Adipose tissue (tissue), 3 donors: ENCODE data around the gene PDE1C. TPM values are rescaled to one million over a fixed set of nuclear protein-coding genes. Genes with fewer than 3 reads are reported as not detected.
"Not testable (repeated sequence)": the region's sequence is repeated elsewhere in the genome, so short reads cannot be mapped to it uniquely, and the experiment has no call there.

Experiments
- H3K27ac ChIP-seq: one replicate; pipeline ENCODE4 v1.5.1; 2013; ENCODE audit warnings: low read depth, low read length
- WGBS, 3 donors: extraction: QIAGEN DNeasy Blood & Tissue Kit; methylation state at CpG; one replicate each; pipeline ENCODE4 v1.1.7; 2013; 5-methylcytosine and 5-hydroxymethylcytosine counted together
- polyA plus RNA-seq, 3 donors: library from polyadenylated mRNA; stranded (reverse); fragments of 200-250 nt; gene quantifications; one replicate each; pipeline ENCODE4 v1.2.3, GENCODE V29; 2013
- donor health status: healthy with polysubstance abuse.
- donor health status: Bipolar disorder and iron deficiency.
- donor health status: healthy.

PDE1C gene
- polyA plus RNA-seq, 3 donors, result 0.32 to 3.1 (median 1.0) TPM

- H3K27ac ChIP-seq, result no peak overlapping the region
- 48 to 75% (median 70%) methylated on average over 2 of the region's 2 CpGs for WGBS, 3 donors
Measured at GRCh38 chr7:32078824-32079223, 8.6 kb upstream of the PDE1C start.

DNA sequence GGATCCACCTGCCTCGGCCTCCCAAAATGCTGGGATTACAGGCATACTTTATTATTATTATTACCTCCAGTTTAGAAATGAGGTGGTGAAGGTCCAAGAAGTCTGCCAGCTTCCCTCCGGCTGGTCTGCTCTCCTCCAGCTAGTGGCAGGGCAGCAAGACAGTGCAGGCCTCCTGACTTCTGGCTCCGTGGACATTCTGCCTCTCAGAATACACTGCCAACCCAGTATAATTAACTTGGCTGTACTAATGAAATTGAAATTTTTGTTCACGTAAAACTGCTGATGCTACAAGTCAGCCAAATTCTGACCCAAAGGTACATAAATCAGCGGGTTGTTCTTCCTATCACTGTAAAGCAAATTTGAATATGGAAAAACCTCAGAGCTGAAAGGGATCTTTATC lies 7.6 kb upstream of the PDE1C start:
- H3K27ac ChIP-seq, result no peak overlapping the region
- WGBS, 3 donors, result 81 to 83% (median 83%) methylated on average over 5 of the region's 5 CpGs

DNA sequence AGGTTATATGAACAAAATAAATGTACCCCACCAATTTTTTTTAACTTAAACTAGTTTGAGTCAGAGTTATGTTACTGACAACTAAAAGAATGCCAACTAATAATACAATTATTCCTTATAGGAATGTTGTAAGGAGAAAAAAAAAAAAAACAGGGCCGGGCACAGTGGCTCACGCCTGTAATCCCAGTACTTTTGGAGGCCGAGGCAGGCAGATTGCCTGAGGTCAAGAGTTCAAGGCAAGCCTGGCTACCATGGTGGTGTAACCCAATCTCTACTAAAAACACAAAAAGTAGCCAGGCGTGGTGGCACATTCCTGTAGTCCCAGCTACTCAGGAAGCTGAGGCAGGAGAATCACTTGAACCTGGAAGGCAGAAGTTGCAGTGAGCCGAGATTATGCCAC lies 6.6 kb upstream of the PDE1C start:
- WGBS, 3 donors, result 75 to 81% (median 80%) methylated on average over 5 of the region's 5 CpGs
- H3K27ac ChIP-seq, result not testable (repeated sequence)

DNA sequence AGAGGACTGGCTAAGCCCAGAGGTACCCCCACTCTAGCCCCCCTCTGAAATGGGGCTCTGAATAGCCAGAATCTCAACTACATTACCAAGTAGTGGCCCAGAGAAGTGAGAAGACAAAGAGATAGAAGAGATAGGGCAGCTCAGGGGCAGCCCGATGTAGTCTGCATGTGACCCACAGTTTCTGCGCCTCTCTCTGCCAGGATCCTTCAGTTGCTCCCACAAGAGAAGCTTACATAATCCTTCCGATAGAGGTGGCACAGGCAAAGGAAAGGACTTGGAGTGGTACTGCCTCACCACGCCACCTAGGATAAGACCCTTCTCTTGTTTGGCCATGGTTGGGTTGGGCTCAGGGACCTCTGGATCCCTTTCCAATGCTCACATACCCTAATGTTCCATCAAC lies 5.4 kb upstream of the PDE1C start:
- H3K27ac ChIP-seq, result no peak overlapping the region
- WGBS, 3 donors, result 74 to 89% (median 81%) methylated on average over 4 of the region's 4 CpGs

DNA sequence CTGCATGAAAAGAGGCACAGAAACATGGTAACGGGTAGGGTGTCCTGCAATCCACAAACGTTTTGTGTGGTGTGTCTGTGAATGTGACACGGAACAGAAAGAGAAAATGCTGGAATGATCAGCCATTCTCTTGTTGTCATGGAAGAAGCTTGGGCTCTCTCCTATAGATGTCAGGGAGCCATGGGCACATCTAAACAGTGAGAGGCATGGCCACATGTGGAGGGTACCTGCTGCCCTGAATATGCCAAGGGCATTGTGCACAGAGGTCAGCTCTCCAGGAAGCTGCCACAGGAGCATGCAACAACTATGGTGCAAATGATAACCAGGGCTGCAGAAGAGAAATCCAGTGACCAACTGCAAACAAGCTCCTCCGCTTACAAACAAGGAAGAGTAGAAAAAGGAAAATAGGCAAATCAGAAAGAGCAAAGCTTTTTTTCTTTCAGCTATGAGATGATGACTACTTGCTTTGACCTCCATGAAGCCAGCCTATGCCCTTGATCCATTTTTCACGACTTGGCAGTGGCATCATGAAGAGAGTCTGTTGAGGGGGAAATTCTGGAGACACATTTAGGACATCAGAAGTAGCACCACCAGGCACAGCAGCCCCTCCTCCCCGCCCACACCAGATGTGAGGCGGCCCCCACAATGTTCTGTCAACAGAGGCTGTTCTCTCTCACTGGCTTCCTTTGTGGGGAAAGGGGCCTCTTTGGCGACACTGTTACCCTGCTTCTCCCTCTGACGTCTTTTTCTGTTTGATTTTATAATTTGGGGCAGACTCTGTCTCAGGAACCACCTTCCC lies 4.8 kb upstream of the PDE1C start:
- H3K27ac ChIP-seq, result no peak overlapping the region
- WGBS, 3 donors, result 51 to 62% (median 55%) methylated on average over 9 of the region's 9 CpGs

- WGBS, 3 donors, result 77 to 93% (median 80%) methylated on average over 1 of the region's 1 CpG
- H3K27ac ChIP-seq, result no peak overlapping the region
Measured at GRCh38 chr7:32073533-32073932, 3.3 kb upstream of the PDE1C start.

DNA sequence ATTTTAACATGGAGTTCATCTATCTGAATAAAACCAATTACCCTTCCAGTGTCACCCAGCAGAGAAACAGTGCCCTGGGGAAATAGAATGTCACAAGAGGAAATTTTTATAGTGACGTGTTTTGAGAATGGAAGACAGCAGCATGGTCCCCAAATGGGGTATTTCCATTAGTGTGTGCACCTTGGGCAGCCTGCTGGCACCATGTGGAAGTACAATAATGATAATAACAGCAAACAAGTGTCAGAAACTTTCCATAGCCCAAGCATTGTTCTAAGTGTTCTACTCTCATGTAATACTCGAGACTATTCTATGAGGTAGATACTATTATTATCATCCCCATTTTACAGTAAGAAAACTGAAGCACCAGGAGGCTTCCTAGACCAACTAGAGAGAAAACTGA lies 2.2 kb upstream of the PDE1C start:
- WGBS, 3 donors, result 70 to 85% (median 78%) methylated on average over 2 of the region's 2 CpGs
- no peak overlapping the region for H3K27ac ChIP-seq

GRCh38 chr7:32071466-32072091 lies 1.4 kb upstream of the PDE1C start:
- no peak overlapping the region for H3K27ac ChIP-seq
- WGBS, 3 donors, result 43 to 51% (median 50%) methylated on average over 5 to 6 of the region's 6 CpGs

DNA sequence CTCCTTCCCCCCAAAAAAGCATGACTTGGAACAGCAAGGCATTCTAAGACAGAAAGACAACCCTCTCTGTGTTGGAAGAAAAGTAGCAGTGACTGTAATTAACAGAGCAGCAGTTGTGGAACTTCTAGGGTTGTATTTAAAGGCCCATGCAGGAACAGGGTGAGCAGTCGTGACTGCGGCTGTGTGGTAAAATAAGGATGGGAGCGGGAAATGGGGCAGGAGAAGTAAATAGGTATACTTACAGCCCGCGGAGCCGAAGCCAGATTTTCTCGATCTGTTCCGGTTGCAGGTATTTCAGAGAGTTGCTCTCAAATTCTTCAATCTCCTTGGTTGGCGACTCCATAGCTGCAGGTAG lies 179 bp downstream of the PDE1C start:
- WGBS, 3 donors, result 10 to 29% (median 24%) methylated on average over 9 of the region's 9 CpGs
- no peak overlapping the region for H3K27ac ChIP-seq

- H3K27ac ChIP-seq, result no peak overlapping the region
Measured at GRCh38 chr7:32069116-32069650, 1.0 kb downstream of the PDE1C start.

DNA sequence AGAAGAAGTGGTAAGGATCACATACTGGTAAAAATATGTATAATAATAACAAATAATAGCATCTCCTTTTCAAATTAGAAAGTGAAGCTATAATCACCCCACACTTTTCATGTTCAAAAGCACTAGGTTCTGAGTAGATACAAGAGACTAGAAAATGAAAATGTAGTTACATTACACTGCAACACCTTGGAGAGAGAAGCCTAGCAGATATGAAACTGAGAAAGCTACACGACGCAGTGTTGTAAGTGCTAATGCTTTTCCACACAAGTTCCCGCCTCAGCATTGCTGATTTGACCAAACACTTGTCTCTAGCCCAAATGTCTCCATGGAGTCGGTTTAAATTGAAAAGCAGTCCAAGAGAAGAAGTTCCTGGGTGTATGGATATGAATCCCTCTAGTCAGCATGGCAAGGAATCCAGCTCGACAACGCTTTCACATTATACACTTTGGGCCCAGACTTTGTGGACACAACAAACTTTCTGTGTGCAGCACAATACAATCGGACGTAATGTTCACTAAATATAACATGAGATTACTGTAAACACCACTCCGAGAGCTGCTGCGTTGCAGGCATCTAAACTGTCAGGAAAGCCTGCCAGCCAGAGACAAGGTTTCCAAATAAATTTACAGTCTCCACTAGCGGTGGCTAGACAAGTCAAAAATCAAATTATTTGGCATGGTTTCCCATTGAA lies 1.7 kb downstream of the PDE1C start:
- no peak overlapping the region for H3K27ac ChIP-seq
- 45 to 79% (median 77%) methylated on average over 11 of the region's 11 CpGs for WGBS, 3 donors

DNA sequence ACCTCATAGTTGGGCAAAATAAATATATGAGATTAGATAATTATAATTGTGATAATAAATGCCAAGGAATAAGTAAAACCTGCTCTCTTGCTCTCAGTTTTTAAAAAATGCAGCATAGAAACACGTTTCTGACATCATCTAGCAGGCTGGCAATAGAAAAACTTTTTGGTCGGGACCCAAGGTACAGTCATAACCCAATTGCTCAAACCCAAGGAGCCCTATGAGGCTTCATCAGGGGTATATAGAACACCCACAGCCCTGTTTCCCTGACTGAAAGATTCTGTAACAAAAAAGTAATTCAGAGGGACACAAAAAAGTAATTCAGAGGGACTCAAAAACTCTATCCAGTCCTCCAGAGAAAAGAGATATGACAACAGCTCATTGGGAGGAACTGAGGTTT lies 3.8 kb downstream of the PDE1C start:
- WGBS, 3 donors, result 66 to 73% (median 68%) methylated on average over 2 of the region's 2 CpGs

GRCh38 chr7:32063614-32064013 lies 6.6 kb downstream of the PDE1C start:
- 91 to 96% (median 91%) methylated on average over 5 of the region's 5 CpGs for WGBS, 3 donors
- no peak overlapping the region for H3K27ac ChIP-seq

More for the DNA sequence above, 3.8 kb downstream of the PDE1C start:
- H3K27ac ChIP-seq, result no peak overlapping the region

DNA sequence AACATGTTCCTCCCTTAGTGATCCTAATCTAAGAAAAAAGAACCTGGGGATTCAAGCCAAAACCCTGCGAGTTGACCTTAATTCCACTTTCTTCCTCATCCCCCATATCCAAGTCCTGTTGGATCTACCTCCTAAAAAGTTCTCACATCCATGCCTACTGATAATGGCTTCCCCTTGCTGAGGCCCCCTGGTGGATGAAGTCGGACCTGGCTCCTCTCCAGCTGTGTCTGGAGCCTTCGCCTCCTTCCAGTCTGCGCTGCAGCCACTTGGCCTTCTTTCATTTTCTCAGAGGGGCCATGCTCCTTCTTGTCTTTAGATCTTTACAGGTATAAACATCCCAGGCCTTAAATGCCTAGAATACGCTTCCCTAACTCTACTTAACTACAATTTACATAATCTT lies 8.1 kb downstream of the PDE1C start:
- WGBS, 3 donors, result 57 to 66% (median 64%) methylated on average over 5 of the region's 5 CpGs

GRCh38 chr7:32061346-32061745 lies 8.9 kb downstream of the PDE1C start:
- 88 to 90% (median 89%) methylated on average over 3 of the region's 3 CpGs for WGBS, 3 donors
- H3K27ac ChIP-seq, result no peak overlapping the region

More for the DNA sequence above, 8.1 kb downstream of the PDE1C start:
- no peak overlapping the region for H3K27ac ChIP-seq

DNA sequence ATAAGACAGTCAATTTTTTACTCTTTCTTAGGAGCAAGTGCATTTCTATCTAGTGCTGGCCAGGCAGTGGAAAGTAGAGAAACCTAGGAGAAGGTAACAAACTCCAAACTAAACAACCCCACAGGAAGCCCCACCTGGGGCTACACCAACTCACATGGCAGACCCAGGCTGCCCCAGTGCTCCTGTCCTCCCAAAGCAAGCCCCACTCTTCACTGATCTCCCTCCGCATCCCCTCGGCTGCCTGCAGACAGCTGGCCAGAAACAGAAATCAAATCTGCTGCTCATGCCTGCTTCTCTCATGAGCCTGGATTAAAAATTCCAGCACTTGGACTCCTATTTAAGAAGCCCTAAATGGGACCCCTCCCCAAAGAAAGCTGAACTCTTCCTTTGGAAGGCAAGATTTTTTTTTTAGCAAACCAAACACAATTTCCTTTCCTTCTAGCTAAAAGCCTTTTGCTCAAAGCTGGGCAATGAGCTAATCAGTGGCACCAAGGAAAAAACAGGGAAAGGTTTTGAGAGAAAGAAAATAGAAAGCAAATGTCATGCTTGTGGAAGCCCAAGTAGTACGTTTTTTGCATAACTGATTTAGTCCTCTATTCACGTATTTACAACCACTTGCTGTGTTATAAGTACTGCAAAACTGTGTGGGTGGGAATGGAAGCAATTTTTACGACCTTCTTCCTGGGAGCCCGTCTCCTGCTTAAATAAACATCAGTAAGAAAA lies 10.8 kb downstream of the PDE1C start:
- H3K27ac ChIP-seq, result no peak overlapping the region
- WGBS, 3 donors, result 42 to 51% (median 50%) methylated on average over 6 of the region's 6 CpGs

DNA sequence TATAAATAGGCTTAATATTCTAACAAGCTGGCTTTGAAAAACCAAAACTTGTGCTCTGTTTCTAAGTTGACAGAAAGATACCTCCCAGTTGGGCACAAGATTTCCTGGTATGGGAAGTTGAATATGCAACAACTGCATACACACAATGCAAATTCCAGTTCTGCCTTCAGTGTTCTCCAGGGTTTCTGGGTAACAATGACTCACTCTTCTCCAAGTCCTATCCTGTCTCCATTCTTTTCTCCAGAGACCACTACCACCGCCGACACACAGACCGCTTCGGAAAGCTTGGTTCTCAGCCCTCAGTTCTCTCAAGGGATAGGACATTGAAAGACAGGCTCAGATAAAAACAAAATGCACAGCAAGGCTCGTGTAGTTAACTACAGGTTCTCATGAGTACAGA lies 12.2 kb downstream of the PDE1C start:
- 62 to 78% (median 66%) methylated on average over 5 of the region's 5 CpGs for WGBS, 3 donors

GRCh38 chr7:32056767-32057166 lies 13.4 kb downstream of the PDE1C start:
- no peak overlapping the region for H3K27ac ChIP-seq
- WGBS, 3 donors, result 16 to 56% (median 52%) methylated on average over 1 of the region's 1 CpG

More for the DNA sequence above, 12.2 kb downstream of the PDE1C start:
- no peak overlapping the region for H3K27ac ChIP-seq

DNA sequence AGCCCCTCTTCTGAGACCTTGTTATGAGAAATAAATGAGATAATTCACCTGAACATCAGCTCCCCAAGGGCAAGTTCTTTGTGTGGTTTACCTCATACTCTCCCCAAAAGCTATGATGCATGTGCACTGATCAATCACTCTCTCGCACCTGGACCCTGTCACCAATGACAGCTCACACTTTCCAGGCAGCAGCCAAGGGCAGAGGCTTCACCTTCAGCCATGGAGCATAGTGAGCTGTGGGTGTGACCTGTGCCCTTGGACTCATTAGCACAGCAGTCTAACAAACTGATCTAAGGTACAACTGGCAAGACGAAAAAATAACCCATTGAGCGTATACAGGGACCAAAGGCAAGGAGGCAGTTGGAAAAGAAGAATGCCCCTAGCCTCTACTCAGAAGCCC lies 17.0 kb downstream of the PDE1C start:
- WGBS, 3 donors, result 85 to 95% (median 94%) methylated on average over 3 of the region's 3 CpGs

More for the DNA sequence above, 17.0 kb downstream of the PDE1C start:
- H3K27ac ChIP-seq, result no peak overlapping the region
